Sigmoid colon (tissue), 7 donors: ENCODE results near the gene AURKB. TPM values are rescaled to one million over a fixed set of nuclear protein-coding genes. Genes with fewer than 3 reads are reported as not detected.
"Not testable (repeated sequence)": the region's sequence is repeated elsewhere in the genome, so short reads cannot be mapped to it uniquely, and the experiment has no call there.

Experiments used
- DNase-seq: peaks from one replicate; pipeline ENCODE4 v3.0.0-alpha.2; 2019
- H3K27ac ChIP-seq, 4 donors: fragments of 200-600 bp; sonication (generic); one replicate each; pipeline ENCODE4 v1.5.1; 2016 to 2019; ENCODE audit warnings: mild to moderate bottlenecking in 1 of 4
- H3K27me3 ChIP-seq, 3 donors: fragments of 200-600 bp; sonication (generic); one replicate each; pipeline ENCODE4 v1.5.1; 2019; ENCODE audit warnings: mild to moderate bottlenecking in 1 of 3
- H3K36me3 ChIP-seq, 4 donors: fragments of 200-600 bp; sonication (generic); one replicate each; pipeline ENCODE4 v1.5.1; 2016 to 2019
- H3K4me1 ChIP-seq, 4 donors: fragments of 200-600 bp; sonication (generic); one replicate each; pipeline ENCODE4 v1.5.1; 2017 to 2019
- H3K4me3 ChIP-seq, 4 donors: fragments of 200-600 bp; sonication (generic); one replicate each; pipeline ENCODE4 v1.5.1; 2017 to 2019; ENCODE audit warnings: mild to moderate bottlenecking in 2 of 4, moderate library complexity in 1 of 4
- H3K9me3 ChIP-seq, 4 donors: fragments of 200-600 bp in 3 of 4; sonication (generic) in 3 of 4; one replicate each; pipeline versions ENCODE4 v1.5.1 to v1.6.1; 2013 to 2019
- CTCF ChIP-seq, 4 experiments: fragments of 450-650 bp in 3 of 4; fragments of 200-600 bp in 1 of 4; IDR thresholded peaks; one replicate each; pipeline ENCODE4 v1.5.1; 2016 to 2019; ENCODE audit warnings: antibody characterized with exemption in 4 of 4, mild to moderate bottlenecking in 3 of 4, moderate library complexity in 2 of 4
- EP300 ChIP-seq, 4 donors: sonication (generic); formaldehyde crosslinking; IDR thresholded peaks; one replicate each; pipeline ENCODE4 v1.6.1; 2017; ENCODE audit warnings: antibody characterized with exemption in 4 of 4
- POLR2A ChIP-seq, 2 donors: fragments of 450-650 bp; IDR thresholded peaks; one replicate each; pipeline ENCODE4 v1.6.1; 2016; ENCODE audit warnings: antibody characterized with exemption in 2 of 2, mild to moderate bottlenecking in 2 of 2, moderate library complexity in 2 of 2
- POLR2AphosphoS5 ChIP-seq, 4 donors: sonication (generic); formaldehyde crosslinking; IDR thresholded peaks; one replicate each; pipeline ENCODE4 v1.6.1; 2017; ENCODE audit warnings: antibody characterized with exemption in 4 of 4
- WGBS, 2 donors: extraction: QIAGEN DNeasy Blood & Tissue Kit; methylation state at CpG; one replicate each; pipeline ENCODE4 v1.1.7; 2013; 5-methylcytosine and 5-hydroxymethylcytosine counted together
- intact Hi-C: fragments of 100-400 bp; cut with DNase I; formaldehyde crosslinking; loops from one replicate; pipeline ENCODE4 v1.15.1; 2023
- polyA plus RNA-seq, 3 donors: library from polyadenylated mRNA; stranded (reverse); fragments of 200-250 nt; gene quantifications; one replicate each; pipeline ENCODE4 v1.2.3, GENCODE V29; 2013
- total RNA-seq, 4 donors: library from RNA; depleted of rRNA; stranded (reverse); fragments of >200 nt; gene quantifications; one replicate each; pipeline ENCODE4 v1.1.0, GENCODE V29; 2016
- donor health status: healthy with polysubstance abuse.
- donor health status: Bipolar disorder and iron deficiency.
- donor health status: healthy.

AURKB gene
- total and polyA plus RNA-seq, 7 donors = 1.4 to 45.6 (median 3.3) TPM; not detected in 2

GRCh38 chr17:8254881-8255280 is 44.5 kb upstream of the AURKB start:
- 97 to 98% methylated on average over 11 of the region's 11 CpGs for WGBS, 2 donors
- Histone ChIP-seq H3K27ac (no peak overlapping the region), H3K9me3 (no peaks in the 10 kb centered on the region), H3K4me1 (peaks cover 0 to 4% (median 1%) of the 10 kb centered on the region in 4 donors), H3K36me3 (peaks cover 0 to 59% (median 19%) of the 10 kb centered on the region in 4 donors), H3K27me3 (no peaks in the 10 kb centered on the region), H3K4me3 (no peak overlapping the region)
- intact Hi-C loops = no loop called here
- DNase-seq = no peak
- no peak for TF ChIP-seq EP300 (IDR thresholded peaks at IDR 0.05)
- no peak for TF ChIP-seq POLR2A (IDR thresholded peaks at IDR 0.05)
- no peak for TF ChIP-seq CTCF (IDR thresholded peaks at IDR 0.05)
- TF ChIP-seq POLR2AphosphoS5 (IDR thresholded peaks at IDR 0.05) = no peak

- 48 to 84% methylated on average over 8 of the region's 8 CpGs for WGBS, 2 donors
- no peaks in the 10 kb centered on the region for H3K9me3 ChIP-seq
- H3K27ac ChIP-seq = no peak overlapping the region
- intact Hi-C loops = no loop called here
- no peaks in the 10 kb centered on the region for H3K27me3 ChIP-seq
- peaks cover 0 to 11% (median 7%) of the 10 kb centered on the region in 4 donors for H3K4me1 ChIP-seq
- no peak for DNase-seq
- H3K36me3 ChIP-seq = peaks cover 0 to 51% (median 16%) of the 10 kb centered on the region in 4 donors
- TF ChIP-seq POLR2AphosphoS5 (IDR thresholded peaks at IDR 0.05) = no peak
- TF ChIP-seq CTCF (IDR thresholded peaks at IDR 0.05) = no peak
- TF ChIP-seq POLR2A (IDR thresholded peaks at IDR 0.05) = no peak
- no peak for TF ChIP-seq EP300 (IDR thresholded peaks at IDR 0.05)
- H3K4me3 ChIP-seq = no peak overlapping the region
Observed at GRCh38 chr17:8253801-8254200, 43.4 kb upstream of the AURKB start.

GRCh38 chr17:8251411-8251810 is 41.0 kb upstream of the AURKB start:
- intact Hi-C loops, H3K9me3 ChIP-seq, H3K27ac ChIP-seq, DNase-seq, H3K27me3 ChIP-seq, H3K4me3 ChIP-seq: not testable (repeated sequence)
- WGBS, 2 donors = 82 to 89% methylated on average over 2 of the region's 2 CpGs
- Histone ChIP-seq H3K4me1 (peaks cover 0 to 28% (median 14%) of the 10 kb centered on the region in 4 donors), H3K36me3 (peaks cover 0 to 27% (median 10%) of the 10 kb centered on the region in 4 donors)

- peaks cover 0 to 34% (median 17%) of the 10 kb centered on the region in 4 donors for H3K4me1 ChIP-seq
- no peaks in the 10 kb centered on the region for H3K27me3 ChIP-seq
- no peak for TF ChIP-seq EP300 (IDR thresholded peaks at IDR 0.05)
- no peak for TF ChIP-seq CTCF (IDR thresholded peaks at IDR 0.05)
- no peak for TF ChIP-seq POLR2A (IDR thresholded peaks at IDR 0.05)
- no peak for TF ChIP-seq POLR2AphosphoS5 (IDR thresholded peaks at IDR 0.05)
- peak overlapping the region; percentile 60 to 66 (median 62) for H3K4me3 ChIP-seq
- no peaks in the 10 kb centered on the region for H3K9me3 ChIP-seq
- peak overlapping the region; percentile 95 to 98 (median 98) for H3K27ac ChIP-seq
- no peak for DNase-seq
- intact Hi-C loops = loop anchor here (2.0 to 5.0 kb wide), 2 partner anchors 131 to 132 kb away; partner anchors contain the start of genes ALOXE3 and RPL26
- H3K36me3 ChIP-seq = peaks cover 0 to 19% (median 5%) of the 10 kb centered on the region in 4 donors
- 14% methylated on average over 10 of the region's 10 CpGs for WGBS, 2 donors
Observed at GRCh38 chr17:8249621-8250500, 39.5 kb upstream of the AURKB start.
